GM23248 (cell line): ENCODE results near the gene RGS19. TPM values are rescaled to one million over a fixed set of nuclear protein-coding genes. Genes with fewer than 3 reads are reported as not detected.

Experiments used
- DNase-seq: peaks from one replicate; pipeline ENCODE4 v3.0.0-alpha.2; 2015
- H2AFZ ChIP-seq: fragments of 200-600 bp; sonication (generic); 2 replicates; pipeline ENCODE4 v1.6.1; 2016; ENCODE audit warnings: antibody characterized with exemption
- H3F3A ChIP-seq: fragments of 200-600 bp; sonication (generic); 2 replicates; pipeline ENCODE4 v1.6.1; 2016; ENCODE audit warnings: mild to moderate bottlenecking, antibody characterized with exemption, mixed run types; ENCODE audit not compliant: insufficient read depth
- H3K27ac ChIP-seq: fragments of 200-600 bp; sonication (generic); 2 replicates; pipeline ENCODE4 v1.5.1; 2016; ENCODE audit warnings: mild to moderate bottlenecking
- H3K27me3 ChIP-seq: fragments of 200-600 bp; sonication (generic); replicated peaks from 2 replicates; pipeline ENCODE4 v1.6.1; 2016; ENCODE audit warnings: mild to moderate bottlenecking; ENCODE audit not compliant: insufficient read depth
- H3K36me3 ChIP-seq: fragments of 200-600 bp; sonication (generic); 2 replicates; pipeline ENCODE4 v1.6.1; 2016; ENCODE audit warnings: low read depth, mild to moderate bottlenecking
- H3K4me1 ChIP-seq: fragments of 200-600 bp; sonication (generic); 2 replicates; pipeline ENCODE4 v1.6.1; 2016; ENCODE audit warnings: mild to moderate bottlenecking; ENCODE audit not compliant: insufficient read depth
- H3K4me2 ChIP-seq: fragments of 200-600 bp; sonication (generic); one replicate; pipeline ENCODE4 v1.6.1; 2016; ENCODE audit warnings: mild to moderate bottlenecking; ENCODE audit not compliant: unreplicated experiment
- H3K4me3 ChIP-seq: fragments of 200-600 bp; sonication (generic); 2 replicates; pipeline ENCODE4 v1.5.1; 2016; ENCODE audit warnings: mild to moderate bottlenecking
- H3K79me2 ChIP-seq: fragments of 200-600 bp; sonication (generic); 2 replicates; pipeline ENCODE4 v1.6.1; 2016; ENCODE audit warnings: mild to moderate bottlenecking; ENCODE audit not compliant: insufficient read depth
- H3K9ac ChIP-seq: fragments of 200-600 bp; sonication (generic); 2 replicates; pipeline ENCODE4 v1.6.1; 2016; ENCODE audit warnings: mild to moderate bottlenecking
- H3K9me2 ChIP-seq: fragments of 200-600 bp; sonication (generic); 2 replicates; pipeline ENCODE4 v1.6.1; 2016; ENCODE audit warnings: mixed run types, mild to moderate bottlenecking, moderate library complexity; ENCODE audit not compliant: insufficient read depth
- H3K9me3 ChIP-seq: fragments of 200-600 bp; sonication (generic); one replicate; pipeline ENCODE4 v1.6.1; 2017; ENCODE audit warnings: low read depth
- H4K20me1 ChIP-seq: fragments of 200-600 bp; sonication (generic); 2 replicates; pipeline ENCODE4 v1.6.0; 2016; ENCODE audit not compliant: insufficient read depth
- EZH2 ChIP-seq: fragments of 200-600 bp; sonication (generic); IDR thresholded peaks from 2 replicates; pipeline ENCODE4 v1.6.1; 2018; ENCODE audit warnings: antibody characterized with exemption, mild to moderate bottlenecking; ENCODE audit not compliant: insufficient read depth, poor library complexity, severe bottlenecking
- EZH2phosphoT487 ChIP-seq: fragments of 200-600 bp; sonication (generic); IDR thresholded peaks from 2 replicates; pipeline ENCODE4 v1.6.1; 2018; ENCODE audit warnings: antibody characterized with exemption, moderate library complexity, mild to moderate bottlenecking, low read depth; ENCODE audit not compliant: insufficient read depth
- WGBS, 2 experiments: methylation state at CpG; one replicate each; pipeline ENCODE4 v1.1.6; 2015 to 2017; ENCODE audit warnings: low lambda C conversion rate in 2 of 2, low coverage in 1 of 2; ENCODE audit errors: missing lambda C conversion rate in 2 of 2; 5-methylcytosine and 5-hydroxymethylcytosine counted together
- in situ Hi-C: fragments of 300-500 bp; cut with MboI; formaldehyde crosslinking; loops from 2 replicates; pipeline ENCODE4 v1.15.0; 2020
- polyA plus RNA-seq: library from polyadenylated mRNA; unstranded; fragments of >200 nt; fragmentation: Nextera tagmentation; extraction: Ambion mirVana; gene quantifications from 2 replicates; pipeline ENCODE4 v1.2.1, GENCODE V29; 2016
- total RNA-seq: library from RNA; depleted of rRNA; stranded (reverse); fragments of >200 nt; shearing (Covaris generic); gene quantifications from 2 replicates; pipeline ENCODE4 v1.2.3, GENCODE V29; 2014

The RGS19 gene
- total and polyA plus RNA-seq, 2 experiments from 2014 or later = 13.2 to 18.7 TPM

DNA sequence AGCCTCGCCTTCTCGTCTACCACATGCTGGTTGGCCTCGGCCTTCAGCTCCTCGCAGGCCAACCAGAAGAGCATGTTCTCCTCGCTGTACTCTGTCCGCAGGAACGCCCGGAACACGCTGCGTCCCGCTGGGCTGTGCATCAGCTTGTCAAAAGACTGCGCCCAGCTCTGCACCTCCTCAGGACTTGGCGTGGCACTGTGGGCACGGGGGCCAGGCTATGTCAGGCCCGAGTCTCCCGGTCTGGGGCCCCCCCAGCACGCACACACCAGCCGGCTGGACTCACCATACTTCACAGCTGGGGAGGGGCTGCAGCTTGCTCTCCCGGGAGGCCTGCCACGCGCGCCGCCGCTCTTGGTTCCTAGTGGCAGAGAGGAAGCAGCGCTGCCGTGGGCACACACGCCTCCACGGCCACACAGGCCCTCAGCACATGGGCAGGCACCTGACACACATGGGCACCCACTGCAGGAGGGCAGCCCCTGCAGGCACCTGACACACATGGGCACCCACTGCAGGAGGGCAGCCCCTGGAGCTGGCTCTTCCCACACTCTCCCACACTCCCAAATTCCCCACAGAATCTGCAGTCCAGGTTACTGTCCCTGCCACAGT is 5.0 kb downstream of the RGS19 start:
- Histone ChIP-seq H3K27me3 (no peaks in the 10 kb centered on the region), H3K4me2 (no peak overlapping the region), H3K36me3 (no peaks in the 10 kb centered on the region), H3K9me3 (no peaks in the 10 kb centered on the region), H2AFZ (no peak overlapping the region), H3K79me2 (no peaks in the 10 kb centered on the region), H3F3A (no peaks in the 10 kb centered on the region), H3K9me2 (no peaks in the 10 kb centered on the region), H3K4me3 (no peak overlapping the region), H3K27ac (no peak overlapping the region), H3K9ac (no peak overlapping the region), H4K20me1 (no peaks in the 10 kb centered on the region), H3K4me1 (peaks cover 10% of the 10 kb centered on the region)
- DNase-seq = no peak
- in situ Hi-C loops = no loop called here
- WGBS, 2 experiments = 90 to 95% methylated on average over 22 to 28 of the region's 28 CpGs
- TF ChIP-seq EZH2phosphoT487 (no peak), EZH2 (no peak)

DNA sequence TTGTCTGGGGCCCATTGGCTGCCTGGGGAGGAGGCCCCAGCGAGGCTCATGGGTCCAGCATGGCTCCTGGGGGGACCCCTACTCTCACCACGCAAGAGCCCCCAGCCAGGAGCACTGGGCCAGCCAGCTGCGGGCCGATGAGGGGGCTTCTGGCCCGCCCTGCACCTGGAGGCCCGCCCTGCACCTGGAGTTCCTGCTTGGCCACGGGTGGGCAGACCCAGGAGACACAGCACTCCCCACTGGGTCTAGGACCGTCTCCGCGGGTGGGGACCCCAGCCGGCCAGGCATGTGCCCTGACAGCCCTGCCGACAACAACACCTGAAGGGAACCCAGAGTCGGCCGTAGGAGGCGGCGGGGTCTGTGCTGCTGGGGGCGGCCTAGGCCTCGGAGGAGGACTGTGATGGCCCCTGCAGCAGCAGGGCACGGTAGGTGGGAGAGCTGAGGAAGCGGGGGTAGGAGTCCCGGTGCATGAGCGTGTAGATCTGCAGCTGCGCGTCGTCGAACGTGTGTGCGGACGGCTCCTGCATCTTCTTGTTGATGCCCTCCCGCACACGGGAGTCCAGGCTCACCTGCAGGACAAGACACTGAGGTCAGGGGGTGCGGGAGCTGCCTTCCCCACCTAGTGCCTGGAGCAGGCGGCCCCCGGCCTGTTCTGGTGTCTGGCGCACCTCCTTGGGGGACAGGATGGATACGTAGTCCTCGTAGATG is 5.7 kb downstream of the RGS19 start:
- in situ Hi-C loops = no loop called here
- Histone ChIP-seq H3K27me3 (no peaks in the 10 kb centered on the region), H3K9me3 (no peaks in the 10 kb centered on the region), H3K27ac (no peak overlapping the region), H4K20me1 (no peaks in the 10 kb centered on the region), H3K9me2 (no peaks in the 10 kb centered on the region), H3K4me2 (no peak overlapping the region), H2AFZ (no peak overlapping the region), H3K4me3 (no peak overlapping the region), H3K9ac (no peak overlapping the region), H3K36me3 (no peaks in the 10 kb centered on the region), H3K79me2 (no peaks in the 10 kb centered on the region), H3K4me1 (peaks cover 6% of the 10 kb centered on the region), H3F3A (no peaks in the 10 kb centered on the region)
- WGBS, 2 experiments = 88 to 92% methylated on average over 23 to 37 of the region's 37 CpGs
- DNase-seq = no peak
- no peak for TF ChIP-seq EZH2phosphoT487
- no peak for TF ChIP-seq EZH2

- 81 to 84% methylated on average over 14 of the region's 14 CpGs for WGBS, 2 experiments
Measured at GRCh38 chr20:64072498-64073063, 6.7 kb downstream of the RGS19 start.

GRCh38 chr20:64071341-64072332 is 7.7 kb downstream of the RGS19 start:
- Histone ChIP-seq H3K9me3 (no peaks in the 10 kb centered on the region), H3K9me2 (no peaks in the 10 kb centered on the region), H3K4me2 (no peak overlapping the region), H3K9ac (no peak overlapping the region), H3K27ac (no peak overlapping the region), H3K79me2 (no peaks in the 10 kb centered on the region), H3K36me3 (no peaks in the 10 kb centered on the region), H3K27me3 (no peaks in the 10 kb centered on the region), H4K20me1 (no peaks in the 10 kb centered on the region), H3K4me3 (no peak overlapping the region), H2AFZ (no peak overlapping the region), H3K4me1 (no peaks in the 10 kb centered on the region), H3F3A (no peaks in the 10 kb centered on the region)
- no peak for DNase-seq
- TF ChIP-seq EZH2 (no peak), EZH2phosphoT487 (no peak)
- 87 to 91% methylated on average over 22 to 30 of the region's 30 CpGs for WGBS, 2 experiments
- in situ Hi-C loops = no loop called here

More at GRCh38 chr20:64072498-64073063, 6.7 kb downstream of the RGS19 start:
- Histone ChIP-seq H3K27ac (no peak overlapping the region), H3K4me2 (no peak overlapping the region), H3K9me2 (no peaks in the 10 kb centered on the region), H3K27me3 (no peaks in the 10 kb centered on the region), H3K9me3 (no peaks in the 10 kb centered on the region), H3K36me3 (no peaks in the 10 kb centered on the region), H3F3A (no peaks in the 10 kb centered on the region), H4K20me1 (no peaks in the 10 kb centered on the region), H3K9ac (no peak overlapping the region), H3K4me1 (no peaks in the 10 kb centered on the region), H2AFZ (no peak overlapping the region), H3K4me3 (no peak overlapping the region), H3K79me2 (no peaks in the 10 kb centered on the region)
- in situ Hi-C loops = no loop called here
- no peak for TF ChIP-seq EZH2phosphoT487
- TF ChIP-seq EZH2 = no peak
- no peak for DNase-seq
